Right forelimb (tissue), 1 donor: ENCODE results near the gene LIMS4.
"Not testable (repeated sequence)": the region's sequence is repeated elsewhere in the genome, so short reads cannot be mapped to it uniquely, and the experiment has no call there.

Experiments
- DNase-seq: peaks from one replicate; pipeline ENCODE4 v3.0.0-alpha.2; 2018

Gene LIMS4

DNA sequence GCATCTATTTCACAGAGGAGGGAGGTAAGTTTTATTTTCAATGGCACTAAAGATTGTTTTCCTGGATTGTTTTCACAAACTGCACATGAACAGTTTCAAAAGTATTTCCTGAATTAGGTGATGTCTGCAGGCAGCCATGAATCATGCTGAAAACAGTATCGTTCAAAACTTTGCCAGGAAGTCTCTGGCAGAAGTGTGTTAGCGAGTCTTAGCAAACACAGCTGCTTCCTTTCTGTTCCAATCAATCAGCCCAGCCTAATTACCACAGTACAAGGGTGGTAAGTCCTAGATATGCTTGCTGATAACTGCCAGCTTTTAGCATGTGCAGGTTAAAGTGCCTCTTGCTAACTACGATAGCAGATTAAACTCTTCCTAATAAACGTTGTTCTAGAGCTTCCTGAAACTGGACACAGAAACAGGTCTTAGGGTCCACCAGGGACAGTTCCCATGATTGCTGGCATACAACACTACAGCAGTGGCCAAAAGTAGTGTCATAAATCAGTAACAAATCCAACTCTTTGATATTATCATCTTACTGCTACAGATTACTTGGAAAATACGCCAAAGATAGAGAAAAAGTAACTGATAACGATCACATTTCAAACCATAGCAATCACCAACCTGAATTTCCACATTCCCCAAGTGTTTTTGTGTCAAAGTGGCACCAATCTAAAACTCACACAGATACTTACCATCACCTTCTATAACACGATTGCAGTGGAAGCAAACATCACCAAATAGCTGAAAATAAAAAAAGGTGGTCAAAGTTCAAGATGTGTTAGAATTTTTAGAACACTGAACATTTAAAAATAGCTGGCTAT lies 23.3 kb downstream of the LIMS4 start:
- not testable (repeated sequence) for DNase-seq

DNA sequence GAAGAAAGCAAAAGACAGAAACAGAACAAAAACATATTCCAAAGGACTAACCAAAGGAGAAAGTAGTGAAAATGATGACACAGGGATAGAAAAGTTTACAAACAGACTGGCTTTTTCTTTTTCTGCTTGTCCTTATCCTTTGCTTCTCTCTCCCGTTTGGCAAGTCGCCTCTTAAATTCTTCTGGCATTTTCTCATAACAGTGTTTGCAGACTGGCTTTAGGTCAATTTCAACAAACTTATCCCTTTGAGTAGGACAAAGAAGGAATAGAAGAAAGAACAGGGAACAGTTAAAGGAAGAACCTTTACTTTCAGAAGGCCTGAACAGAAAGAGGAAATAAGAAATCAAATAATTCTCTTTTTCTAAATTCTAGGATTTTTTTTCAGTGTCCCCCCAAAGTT lies 26.0 kb downstream of the LIMS4 start:
- not testable (repeated sequence) for DNase-seq

DNA sequence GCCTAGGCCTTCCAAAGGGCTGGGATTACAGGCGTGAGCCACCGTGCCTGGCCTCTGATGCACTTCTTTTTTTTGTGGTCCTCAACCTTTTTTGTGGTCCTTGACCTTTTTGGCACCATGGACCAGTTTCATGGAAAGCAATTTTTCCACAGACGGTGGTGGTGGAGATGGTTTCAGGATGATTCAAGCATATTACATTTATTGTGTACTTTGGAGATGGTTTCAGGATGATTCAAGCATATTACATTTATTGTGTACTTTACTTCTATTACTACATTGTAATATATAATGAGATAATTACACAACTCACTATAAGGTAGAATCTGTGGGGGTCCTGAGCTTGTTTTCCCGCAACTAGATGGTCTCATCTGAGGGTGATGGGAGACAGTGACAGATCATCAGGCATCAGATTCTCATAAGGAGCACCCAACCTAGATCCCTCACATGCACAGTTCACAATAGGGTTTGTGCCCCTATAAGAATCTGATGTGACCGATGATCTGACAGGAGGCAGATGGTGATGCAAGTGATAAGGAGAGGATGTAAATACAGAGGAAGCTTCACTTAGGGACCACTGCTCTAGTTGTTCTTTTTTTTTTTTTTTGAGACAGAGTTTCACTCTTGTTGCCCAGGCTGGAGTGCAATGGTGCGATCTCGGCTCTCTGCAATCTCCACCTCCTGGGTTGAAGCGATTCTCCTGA lies 29.2 kb downstream of the LIMS4 start:
- not testable (repeated sequence) for DNase-seq

DNA sequence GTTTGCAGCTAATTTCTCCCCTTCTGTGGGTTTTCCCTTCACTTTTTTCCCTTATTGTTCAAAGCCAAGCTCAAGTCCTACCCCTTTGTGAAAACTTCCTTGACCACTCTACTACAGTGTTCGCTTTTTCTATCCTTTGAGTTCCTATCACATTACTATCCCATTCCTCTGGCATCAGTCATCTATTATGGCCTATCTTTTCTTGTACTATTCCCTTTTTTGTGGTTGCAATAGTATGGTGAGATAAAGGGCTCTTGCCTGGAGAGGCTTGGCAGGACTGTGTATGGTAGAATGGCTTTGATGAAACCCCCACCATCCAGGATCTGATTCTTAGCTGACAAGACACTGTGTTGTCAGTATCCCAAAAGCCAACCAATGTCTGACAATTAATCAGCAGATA lies 30.7 kb downstream of the LIMS4 start:
- not testable (repeated sequence) for DNase-seq

DNA sequence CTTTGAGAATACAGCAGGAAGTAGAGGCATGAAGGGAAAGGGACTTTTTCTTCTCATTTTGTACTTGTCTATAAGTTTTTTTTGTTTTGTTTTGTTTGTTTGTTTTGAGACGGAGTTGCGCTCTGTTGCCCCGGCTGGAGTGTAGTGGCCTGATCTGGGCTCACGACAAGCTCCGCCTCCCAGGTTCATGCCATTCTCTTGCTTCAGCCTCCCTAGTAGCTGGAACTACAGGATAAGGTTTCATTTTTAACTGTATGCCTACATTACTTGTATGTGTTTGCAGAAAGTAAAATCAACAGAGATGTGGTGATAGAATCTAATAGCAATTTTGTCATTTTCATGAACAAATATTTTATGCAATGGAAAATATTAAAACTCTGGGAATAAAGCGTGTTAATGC lies 38.1 kb downstream of the LIMS4 start:
- not testable (repeated sequence) for DNase-seq

DNA sequence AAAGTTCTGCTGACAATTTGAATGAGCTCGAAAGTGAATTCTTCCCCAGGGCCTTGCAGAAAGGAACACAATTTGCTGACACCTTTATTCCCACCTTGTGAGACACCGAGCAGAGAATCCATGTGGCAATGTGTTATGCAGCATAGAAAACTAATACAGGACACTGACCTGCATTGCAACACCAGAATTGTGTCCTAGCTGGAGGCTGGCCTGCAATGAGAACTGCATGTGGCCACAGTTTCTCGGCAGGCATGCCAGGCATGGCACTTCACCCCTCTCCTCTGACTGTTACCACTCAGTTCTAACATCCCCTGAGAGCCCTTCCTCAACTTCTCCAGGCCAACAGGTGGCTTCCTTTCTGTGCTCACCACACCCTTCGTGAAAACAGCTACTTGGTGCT lies 46.9 kb downstream of the LIMS4 start:
- not testable (repeated sequence) for DNase-seq

DNA sequence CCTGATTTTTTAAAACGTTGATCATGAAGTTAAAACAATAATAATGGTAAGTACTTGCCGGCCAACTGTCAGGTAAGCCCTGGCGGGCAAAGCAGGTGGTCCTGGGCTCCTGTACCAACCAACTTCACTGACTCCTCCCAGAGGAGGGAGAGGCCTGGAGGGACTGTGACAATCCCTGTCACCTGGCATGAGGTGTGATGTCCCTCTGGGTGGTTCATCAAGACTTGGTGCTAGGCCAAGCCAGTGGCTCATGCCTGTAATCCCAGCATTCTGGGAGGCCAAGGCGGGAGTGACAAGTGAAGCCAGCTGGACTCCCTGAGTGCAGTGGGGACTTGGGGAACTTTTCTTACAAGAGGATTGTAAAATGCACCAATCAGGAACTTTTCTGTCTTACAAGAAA lies 48.2 kb downstream of the LIMS4 start:
- not testable (repeated sequence) for DNase-seq

DNA sequence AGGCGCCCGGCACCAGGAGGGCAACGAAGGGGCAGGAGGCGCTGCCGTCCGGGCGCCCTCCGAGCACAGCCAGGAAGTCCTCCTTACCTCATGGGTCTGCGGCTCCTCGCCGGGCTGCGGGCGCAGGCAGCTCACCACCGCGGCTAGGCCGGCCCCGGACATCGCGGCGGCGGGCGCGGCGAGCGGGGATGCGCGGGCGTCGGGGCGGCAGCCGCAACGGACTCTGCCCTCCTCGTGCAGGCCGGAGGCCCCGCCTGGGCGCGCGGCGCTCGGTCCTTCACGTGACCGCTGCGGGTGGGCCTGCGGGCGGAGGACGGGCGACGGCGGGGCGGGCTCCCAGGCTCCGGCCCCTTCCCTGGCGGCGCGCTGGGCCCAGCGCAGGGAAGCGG lies 49.0 kb downstream of the LIMS4 start:
- not testable (repeated sequence) for DNase-seq

DNA sequence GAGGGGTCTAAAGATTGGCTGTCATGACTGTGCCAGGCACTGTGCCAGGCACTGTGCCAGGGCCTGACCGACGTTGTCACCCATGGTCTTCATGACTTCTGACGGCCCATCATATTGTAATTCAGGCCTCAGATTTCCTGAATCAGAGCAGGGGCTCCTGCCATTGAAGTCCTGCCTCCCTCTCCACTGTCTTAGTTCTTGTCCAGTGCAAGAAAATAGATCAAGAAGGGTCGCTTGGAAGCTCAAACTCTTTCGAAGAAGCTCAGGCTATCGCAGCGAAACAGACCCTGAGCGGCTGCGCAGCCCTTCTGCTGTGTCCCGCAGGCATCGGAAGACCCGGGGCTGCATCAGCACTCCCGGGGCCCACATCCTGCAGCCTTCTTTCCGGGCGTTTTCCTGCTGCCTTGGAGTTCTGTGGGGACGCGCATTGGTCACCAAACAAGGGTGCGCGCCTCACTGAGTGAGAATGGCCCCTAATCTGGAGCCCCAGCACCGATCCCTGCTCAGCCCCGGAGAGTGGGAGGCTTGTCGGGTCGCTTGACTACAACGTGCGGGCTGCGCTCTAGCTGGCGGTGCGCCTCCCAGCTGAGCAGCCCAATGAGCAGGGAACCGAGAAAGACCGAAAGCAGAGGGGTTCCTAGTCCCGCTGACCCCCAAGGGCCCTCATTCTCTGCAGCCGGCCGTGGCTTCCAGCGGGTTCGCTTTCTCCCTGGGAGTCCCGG lies 49.6 kb downstream of the LIMS4 start:
- DNase-seq, result not testable (repeated sequence)

DNA sequence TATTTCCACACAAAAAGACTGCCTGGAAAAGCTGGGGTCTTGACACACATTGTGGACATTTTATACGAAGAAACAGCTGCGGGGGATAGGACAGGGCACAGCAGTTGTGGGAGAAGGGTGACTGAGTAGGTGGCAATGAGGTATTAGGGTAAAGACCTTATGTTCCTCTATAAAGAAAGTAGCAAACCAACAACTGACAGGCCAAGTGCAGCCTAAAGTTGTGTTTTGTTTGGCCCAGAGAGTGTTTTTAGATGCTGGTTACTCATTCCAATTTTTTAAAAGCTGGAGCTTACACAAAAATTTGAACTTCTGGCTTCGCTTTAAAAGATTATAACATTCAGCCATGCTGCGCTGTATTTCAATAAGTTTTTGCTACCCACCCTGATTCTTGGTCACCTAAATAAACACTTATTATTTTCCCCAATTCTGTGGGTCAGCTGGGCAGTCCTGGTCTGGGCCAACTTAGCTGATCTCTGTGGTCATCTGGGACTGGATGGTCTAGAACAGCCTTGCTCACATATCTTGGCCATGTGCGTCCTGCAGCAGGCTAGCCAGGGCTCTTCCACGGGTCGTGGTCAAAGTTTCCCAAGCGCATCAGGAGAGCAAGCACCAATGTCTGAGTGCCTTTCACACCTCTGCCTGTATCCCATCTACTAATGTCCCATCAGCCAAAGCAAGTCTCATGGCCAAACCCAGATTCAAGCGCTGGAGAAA lies 51.8 kb downstream of the LIMS4 start:
- DNase-seq, result not testable (repeated sequence)

DNA sequence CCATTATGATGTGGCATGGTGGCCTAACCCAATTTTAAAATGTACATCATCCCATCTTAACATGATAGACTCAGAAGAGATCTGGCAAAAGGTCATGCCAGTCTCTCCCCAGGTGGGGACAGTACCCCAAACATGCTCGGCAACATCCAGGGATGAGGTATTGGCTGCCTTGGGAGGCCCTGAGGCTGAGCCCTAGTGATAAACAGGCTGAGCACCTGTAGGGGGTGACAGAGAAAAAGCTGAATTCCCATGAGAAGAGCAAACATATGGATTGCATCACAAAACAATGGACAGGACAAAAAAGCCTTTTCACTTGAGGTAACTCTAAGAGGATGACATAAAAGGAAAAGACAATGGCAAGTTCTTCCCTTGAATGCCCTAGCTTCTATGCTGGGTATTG lies 65.5 kb downstream of the LIMS4 start:
- not testable (repeated sequence) for DNase-seq

DNA sequence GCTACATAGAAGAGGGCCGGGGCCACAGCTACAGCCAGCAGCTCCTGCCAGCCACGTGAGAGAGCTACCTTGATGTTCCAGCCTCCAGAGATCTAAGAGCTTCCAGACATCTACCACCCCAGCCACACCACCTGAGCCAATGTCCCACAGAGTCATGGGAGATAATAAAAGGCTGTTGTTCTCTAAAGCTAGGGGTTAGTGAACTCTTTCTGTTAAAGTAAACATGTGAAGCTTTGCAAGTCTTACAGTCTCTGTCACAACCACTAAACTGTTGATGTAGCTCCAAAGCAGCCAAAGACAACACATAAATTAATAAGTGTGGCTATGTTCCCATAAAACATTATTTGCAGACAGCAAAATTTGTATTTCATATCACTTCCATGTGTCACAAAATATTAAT lies 67.6 kb downstream of the LIMS4 start:
- DNase-seq, result not testable (repeated sequence)

DNA sequence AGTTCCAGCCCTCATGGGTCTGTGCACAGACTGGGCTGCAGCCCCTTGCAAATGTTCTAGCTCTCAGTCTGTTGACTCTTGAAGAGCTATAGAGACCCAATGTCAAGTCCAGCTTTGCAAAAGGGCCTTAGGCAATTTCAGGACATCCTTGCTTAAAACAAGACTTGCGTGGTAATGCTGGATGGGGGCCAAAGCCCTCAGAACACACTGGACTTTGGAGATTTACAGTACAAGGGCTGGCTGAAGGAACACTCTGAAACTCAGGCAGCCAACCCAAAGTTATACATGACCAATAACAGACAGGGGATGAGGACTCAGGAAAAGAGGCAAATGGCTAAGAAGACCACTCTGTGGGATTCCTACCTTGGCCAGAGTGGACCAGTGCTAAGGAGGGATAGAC lies 68.4 kb downstream of the LIMS4 start:
- DNase-seq, result not testable (repeated sequence)

DNA sequence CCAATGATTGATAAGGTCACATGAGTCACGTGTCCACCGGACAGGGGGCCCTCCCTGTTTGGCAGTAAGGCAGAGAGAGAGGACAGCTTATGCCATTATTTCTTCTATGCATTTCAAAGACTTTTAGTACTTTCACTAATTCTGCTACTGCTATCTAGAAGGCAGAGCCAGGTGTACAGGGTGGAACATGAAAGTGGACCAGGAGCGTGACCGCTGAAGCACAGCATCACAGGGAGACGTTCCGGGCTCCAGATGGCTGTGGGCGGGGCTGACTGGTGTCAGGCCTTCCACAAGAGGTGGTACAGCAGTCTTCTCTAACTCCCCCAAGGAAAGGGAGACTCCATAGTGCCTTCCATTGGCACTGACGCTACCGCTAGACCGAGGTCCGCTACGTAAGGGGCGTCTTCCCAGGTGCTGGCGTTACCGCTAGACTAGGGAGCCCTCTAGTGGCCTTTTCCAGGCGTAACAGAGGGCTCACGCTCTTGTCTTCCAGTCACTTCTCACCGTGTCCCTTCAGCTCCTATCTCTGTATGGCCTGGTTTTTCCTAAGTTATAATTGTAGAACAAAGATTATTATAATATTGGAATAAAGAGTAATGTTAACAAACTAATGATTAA lies 71.5 kb downstream of the LIMS4 start:
- not testable (repeated sequence) for DNase-seq

DNA sequence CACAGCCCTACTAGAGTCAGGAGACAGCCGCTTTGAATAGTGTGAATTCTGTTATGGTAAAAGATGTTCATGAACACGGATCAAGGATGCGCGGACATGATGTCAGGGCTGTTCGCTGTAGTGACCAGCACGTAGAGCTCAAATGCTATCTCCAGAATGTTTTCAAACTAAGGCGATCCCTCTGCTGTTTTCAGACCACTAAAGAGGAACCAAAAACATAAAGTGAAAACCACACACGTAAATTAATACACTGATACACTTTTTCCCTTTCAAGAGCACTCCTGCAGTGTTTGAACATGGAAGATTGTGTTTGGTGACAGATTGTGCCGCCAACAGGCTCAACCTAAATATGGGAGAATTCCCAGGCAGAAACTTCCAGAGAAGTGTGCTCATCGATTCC lies 73.2 kb downstream of the LIMS4 start:
- not testable (repeated sequence) for DNase-seq

DNA sequence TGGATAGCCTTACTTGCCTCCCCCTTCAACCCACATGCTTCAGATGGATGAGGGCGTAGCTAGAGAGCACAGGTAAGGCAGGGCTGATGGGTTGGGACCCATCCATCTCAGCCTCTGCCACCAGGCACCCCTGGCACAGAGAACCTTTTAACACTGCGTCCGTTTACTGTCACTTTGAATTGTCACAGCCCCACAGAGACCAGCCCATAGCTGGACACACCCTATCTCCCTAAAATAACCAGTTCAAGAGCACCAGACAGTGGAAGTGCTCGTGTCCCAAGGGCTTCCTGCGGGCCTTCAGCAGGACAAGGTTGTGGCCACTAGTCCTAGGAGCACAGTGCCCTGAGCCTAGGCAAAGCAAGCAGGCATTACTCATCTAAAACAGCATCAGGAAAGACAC lies 76.6 kb downstream of the LIMS4 start:
- DNase-seq, result not testable (repeated sequence)
